NCI-H748 (cell line): Measurements from ENCODE around the gene DNMT3B.
"Not testable (repeated sequence)": the region's sequence is repeated elsewhere in the genome, so short reads cannot be mapped to it uniquely, and the experiment has no call there.

Experiments
- DNase-seq: peaks from one replicate; lab custom pipeline; 2025; ENCODE audit not compliant: unreplicated experiment; lab: John Stamatoyannopoulos, UW

DNMT3B gene

GRCh38 chr20:32762754-32763201 is 593 bp downstream of the DNMT3B start:
- peak; percentile 51 for DNase-seq

- peak; percentile 53 for DNase-seq
Observed at GRCh38 chr20:32763202-32764004, 1.2 kb downstream of the DNMT3B start.

GRCh38 chr20:32764005-32764960 is 2.1 kb downstream of the DNMT3B start:
- DNase-seq = no peak

- DNase-seq = not testable (repeated sequence)
Observed at GRCh38 chr20:32765230-32765875, 3.2 kb downstream of the DNMT3B start.

GRCh38 chr20:32767418-32768198 is 5.4 kb downstream of the DNMT3B start:
- DNase-seq = no peak

GRCh38 chr20:32772046-32772445 is 9.9 kb downstream of the DNMT3B start:
- DNase-seq = no peak

GRCh38 chr20:32773223-32773622 is 11.0 kb downstream of the DNMT3B start:
- DNase-seq = no peak

- DNase-seq = no peak
Observed at GRCh38 chr20:32773855-32774254, 11.7 kb downstream of the DNMT3B start.

- DNase-seq = no peak
Observed at GRCh38 chr20:32775336-32775991, 13.3 kb downstream of the DNMT3B start.

- no peak for DNase-seq
Observed at GRCh38 chr20:32777177-32777956, 15.2 kb downstream of the DNMT3B start.

GRCh38 chr20:32779500-32780211 is 17.5 kb downstream of the DNMT3B start:
- DNase-seq = no peak

- DNase-seq = no peak
Observed at GRCh38 chr20:32780278-32780677, 18.1 kb downstream of the DNMT3B start.

GRCh38 chr20:32780749-32781655 is 18.8 kb downstream of the DNMT3B start:
- DNase-seq = peak; percentile 38

GRCh38 chr20:32784369-32785080 is 22.3 kb downstream of the DNMT3B start:
- DNase-seq = no peak

GRCh38 chr20:32786059-32786760 is 24.0 kb downstream of the DNMT3B start:
- no peak for DNase-seq

GRCh38 chr20:32787168-32787567 is 25.0 kb downstream of the DNMT3B start:
- DNase-seq = no peak
